CD4-positive, alpha-beta memory T cell (primary cell): ENCODE data around the gene CD53. TPM values are rescaled to one million over a fixed set of nuclear protein-coding genes. Genes with fewer than 3 reads are reported as not detected.

Experiments used
- CTCF ChIA-PET: fragments of 350-600 bp; sonication (Branson Sonifier 250); formaldehyde crosslinking; loops from one replicate; lab custom pipeline; 2021; ENCODE audit warnings: inconsistent platforms; ENCODE audit not compliant: partially characterized antibody; lab: Charles Lee
- POLR2A ChIA-PET: fragments of 350-600 bp; sonication (Branson Sonifier 250); formaldehyde crosslinking; loops from one replicate; lab custom pipeline; 2021; ENCODE audit not compliant: partially characterized antibody; lab: Charles Lee
- DNase-seq, 5 donors: peaks; one replicate each; pipeline versions ENCODE4 v3.0.0 to v3.0.0-alpha.2; 2020 to 2022; ENCODE audit warnings: mixed read lengths in 1 of 5
- H3K27ac ChIP-seq: one replicate; pipeline ENCODE4 v1.7.0; 2013; ENCODE audit warnings: low read depth, low read length
- H3K27me3 ChIP-seq: 2 replicates; pipeline ENCODE4 v1.7.0; 2013; ENCODE audit warnings: mild to moderate bottlenecking, low read length, moderate library complexity; ENCODE audit not compliant: insufficient read depth
- H3K36me3 ChIP-seq: 2 replicates; pipeline ENCODE4 v1.7.0; 2013; ENCODE audit warnings: mild to moderate bottlenecking, low read length, moderate library complexity; ENCODE audit not compliant: insufficient read depth
- H3K4me1 ChIP-seq: 2 replicates; pipeline ENCODE4 v1.7.0; 2013; ENCODE audit warnings: mild to moderate bottlenecking, low read length, moderate library complexity; ENCODE audit not compliant: insufficient read depth
- H3K4me3 ChIP-seq, 2 donors: one replicate each; pipeline ENCODE4 v1.7.0; 2013; ENCODE audit warnings: low read length in 2 of 2, mild to moderate bottlenecking in 1 of 2
- H3K9me3 ChIP-seq, 2 donors: one replicate each; pipeline ENCODE4 v1.7.0; 2013; ENCODE audit warnings: low read length in 2 of 2, control low read depth in 1 of 2; ENCODE audit not compliant: control insufficient read depth in 1 of 2
- H3K27ac Mint-ChIP-seq, 7 donors: one replicate each; pipeline ENCODE4 v1.8.0; 2020 to 2021; ENCODE audit warnings: mixed read lengths in 7 of 7, mild to moderate bottlenecking in 6 of 7, inconsistent platforms in 3 of 7, moderate library complexity in 3 of 7
- H3K27me3 Mint-ChIP-seq, 2 donors: one replicate each; pipeline ENCODE4 v1.8.0; 2020 to 2021; ENCODE audit warnings: mixed read lengths in 2 of 2
- H3K36me3 Mint-ChIP-seq, 2 donors: one replicate each; pipeline ENCODE4 v1.8.0; 2020 to 2021; ENCODE audit warnings: mixed read lengths in 2 of 2, inconsistent platforms in 1 of 2, mild to moderate bottlenecking in 1 of 2
- H3K4me1 Mint-ChIP-seq, 4 donors: one replicate each; pipeline ENCODE4 v1.8.0; 2020 to 2021; ENCODE audit warnings: mixed read lengths in 4 of 4, mild to moderate bottlenecking in 1 of 4
- H3K4me3 Mint-ChIP-seq, 8 donors: one replicate each; pipeline ENCODE4 v1.8.0; 2020 to 2021; ENCODE audit warnings: mixed read lengths in 8 of 8, mild to moderate bottlenecking in 7 of 8, moderate library complexity in 6 of 8, inconsistent platforms in 3 of 8
- H3K9me3 Mint-ChIP-seq, 8 donors: one replicate each; pipeline ENCODE4 v1.8.0; 2020 to 2021; ENCODE audit warnings: mixed read lengths in 8 of 8, mild to moderate bottlenecking in 5 of 8, inconsistent platforms in 3 of 8, moderate library complexity in 1 of 8
- intact Hi-C: fragments of 100-400 bp; cut with micrococcal nuclease; formaldehyde crosslinking; loops from one replicate; pipeline ENCODE4 v1.15.1; 2023
- polyA plus RNA-seq, 2 donors: library from polyadenylated mRNA; unstranded; fragments of 300-500 nt; fragmentation: Illumina TruSeq; gene quantifications; one replicate each; pipeline ENCODE4 v1.2.3, GENCODE V29; 2021
- total RNA-seq, 2 experiments: library from RNA; stranded (reverse); gene quantifications; one replicate each; pipeline ENCODE4 v1.2.3, GENCODE V29; 2021

The CD53 gene
- total and polyA plus RNA-seq, 4 experiments from 2014 or later: 337 to 1,003 (median 663) TPM

DNA sequence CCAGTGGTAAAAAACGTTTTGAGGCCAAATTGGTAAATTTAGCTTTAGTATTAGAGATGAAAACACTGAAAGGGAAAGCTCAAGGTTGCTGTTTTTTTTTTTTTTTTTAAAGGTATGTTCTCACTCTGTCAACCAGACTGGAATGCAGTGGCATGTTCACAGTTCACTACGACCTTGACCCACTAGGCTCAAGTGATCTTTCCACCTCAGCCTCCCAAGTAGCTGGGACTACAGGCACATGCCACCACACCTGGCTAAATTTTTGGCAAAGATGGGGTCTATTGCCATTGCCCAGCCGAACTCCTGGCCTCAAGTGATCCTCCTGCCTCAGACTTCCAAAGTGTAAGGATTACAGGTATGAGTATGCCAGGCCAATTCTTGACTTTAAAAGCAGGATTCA, 71.9 kb downstream of the CD53 start:
- no peak for DNase-seq
- Mint-ChIP-seq H3K27me3 (no peaks in the 10 kb centered on the region), H3K36me3 (peaks cover 25 to 30% of the 10 kb centered on the region in 2 donors), H3K4me3 (no peak overlapping the region), H3K9me3 (peaks cover 0 to 12% (median 4%) of the 10 kb centered on the region in 8 donors), H3K4me1 (peaks cover 0 to 1% (median 0%) of the 10 kb centered on the region in 4 donors), H3K27ac (no peak overlapping the region)
- no peaks in the 10 kb centered on the region for H3K27me3 ChIP-seq
- no peaks in the 10 kb centered on the region for H3K9me3 ChIP-seq
- H3K4me3 ChIP-seq: no peak overlapping the region
- ChIA-PET POLR2A (interaction anchor here (0.6 kb wide), 1 partner anchor 71 kb away, joined by 3 read pairs; no protein-coding TSS in a partner anchor), CTCF (interaction anchor here (0.7 kb wide), 1 partner anchor 72 kb away, joined by 3 read pairs; no protein-coding TSS in a partner anchor)
- intact Hi-C loops: no loop called here
- no peaks in the 10 kb centered on the region for H3K36me3 ChIP-seq
- H3K4me1 ChIP-seq: no peaks in the 10 kb centered on the region
- H3K27ac ChIP-seq: no peak overlapping the region

DNA sequence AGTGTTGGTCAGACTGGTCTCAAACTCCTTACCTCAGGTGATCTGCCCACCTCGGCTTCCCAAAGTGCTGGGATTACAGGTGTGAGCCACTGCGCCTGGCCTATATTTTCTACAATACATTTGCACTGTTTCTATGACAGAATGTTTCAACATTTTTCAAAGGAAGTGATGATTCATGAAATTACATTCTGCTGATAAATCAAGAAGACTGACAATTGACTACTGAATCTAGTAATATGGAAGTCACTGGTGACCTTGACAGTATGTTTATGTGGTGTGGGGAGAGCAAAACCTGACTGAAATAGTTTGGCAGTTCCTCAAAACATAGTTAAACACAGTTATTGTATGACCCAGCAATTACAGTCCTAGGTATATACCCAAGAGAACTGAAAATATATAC, 72.7 kb downstream of the CD53 start:
- DNase-seq: no peak
- Mint-ChIP-seq H3K27me3 (no peaks in the 10 kb centered on the region), H3K9me3 (peaks cover 0 to 15% (median 2%) of the 10 kb centered on the region in 8 donors), H3K36me3 (peaks cover 32 to 37% of the 10 kb centered on the region in 2 donors), H3K4me1 (peaks cover 0 to 3% (median 0%) of the 10 kb centered on the region in 4 donors), H3K4me3 (no peak overlapping the region), H3K27ac (no peak overlapping the region)
- H3K9me3 ChIP-seq: no peaks in the 10 kb centered on the region
- no peaks in the 10 kb centered on the region for H3K27me3 ChIP-seq
- ChIA-PET CTCF (no interaction called here), POLR2A (no interaction called here)
- intact Hi-C loops: no loop called here
- H3K4me3 ChIP-seq: no peak overlapping the region
- no peak overlapping the region for H3K27ac ChIP-seq
- no peaks in the 10 kb centered on the region for H3K36me3 ChIP-seq
- no peaks in the 10 kb centered on the region for H3K4me1 ChIP-seq

DNA sequence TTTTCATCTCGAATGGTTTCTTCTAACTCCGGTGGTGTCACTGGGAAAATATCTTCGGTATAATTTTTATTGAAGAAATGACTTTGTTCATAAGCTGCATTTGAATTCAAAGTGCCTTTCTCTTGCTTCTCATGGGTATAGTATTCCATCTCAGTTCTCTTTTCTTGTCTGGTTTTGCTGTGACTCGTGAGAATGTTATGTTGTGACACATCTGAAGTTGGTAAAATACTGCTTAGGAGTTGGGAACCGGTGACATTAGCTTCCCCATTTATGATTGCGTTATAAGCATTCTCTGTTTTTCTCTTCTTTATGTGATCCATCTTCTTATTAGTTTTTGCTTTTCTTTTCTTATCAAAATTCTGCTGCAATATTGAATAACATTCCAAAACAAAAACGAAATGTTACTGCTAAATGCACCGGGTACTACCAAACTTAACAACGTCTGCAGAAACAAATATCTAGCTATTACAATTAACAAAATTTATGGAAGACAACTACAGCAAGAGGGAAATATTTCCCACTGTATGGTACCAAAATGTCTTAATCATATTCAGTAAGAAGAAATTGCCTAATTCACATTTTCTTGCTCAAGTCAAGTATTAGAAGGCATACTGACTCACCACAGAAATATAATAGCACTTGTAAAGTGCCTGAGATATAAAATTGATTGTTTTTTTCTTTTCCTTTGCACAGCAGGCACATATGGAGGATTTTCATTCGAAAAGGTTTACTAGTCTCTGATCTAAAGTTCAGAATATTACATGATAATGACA, 75.3 kb downstream of the CD53 start:
- peaks cover 52 to 61% of the 10 kb centered on the region in 2 donors for H3K36me3 Mint-ChIP-seq
- H3K4me3 Mint-ChIP-seq: no peak overlapping the region
- CTCF ChIA-PET: interaction anchor here (1.0 to 1.5 kb wide), 3 partner anchors 11 to 164 kb away, joined by 3 to 4 read pairs (median 3); no protein-coding TSS in a partner anchor

More for the DNA sequence above, 75.3 kb downstream of the CD53 start:
- no peaks in the 10 kb centered on the region for H3K36me3 ChIP-seq
- H3K9me3 ChIP-seq: no peaks in the 10 kb centered on the region
- H3K4me1 ChIP-seq: no peaks in the 10 kb centered on the region
- intact Hi-C loops: no loop called here
- no peaks in the 10 kb centered on the region for H3K27me3 Mint-ChIP-seq
- H3K27me3 ChIP-seq: no peaks in the 10 kb centered on the region
- no peak for DNase-seq
- H3K4me3 ChIP-seq: no peak overlapping the region
- H3K27ac ChIP-seq: no peak overlapping the region
- no peak overlapping the region for H3K27ac Mint-ChIP-seq
- peaks cover 0 to 24% (median 8%) of the 10 kb centered on the region in 8 donors for H3K9me3 Mint-ChIP-seq
- H3K4me1 Mint-ChIP-seq: peaks cover 0 to 5% (median 2%) of the 10 kb centered on the region in 4 donors
- POLR2A ChIA-PET: no interaction called here

Other genes with a start within 250 kb of the CD53 start
- gene KCNA3, start 198.2 kb upstream of the CD53 start, total RNA-seq: 100 to 1,000 TPM; 124 TPM
- gene KCNA3, start 198.2 kb upstream of the CD53 start, polyA plus RNA-seq: 10 to 100 TPM; 88.7 to 96.3 TPM
- 10 to 100 TPM; 27.0 to 28.2 TPM for gene LRIF1, start 90.8 kb downstream of the CD53 start, total RNA-seq
- gene LRIF1, start 90.8 kb downstream of the CD53 start, polyA plus RNA-seq: 10 to 100 TPM; 16.9 to 20.3 TPM